ENCODE results near the gene MORN1.
"Not testable (repeated sequence)": the region's sequence is repeated elsewhere in the genome, so short reads cannot be mapped to it uniquely, and the experiment has no call there.

MORN1 gene

DNA sequence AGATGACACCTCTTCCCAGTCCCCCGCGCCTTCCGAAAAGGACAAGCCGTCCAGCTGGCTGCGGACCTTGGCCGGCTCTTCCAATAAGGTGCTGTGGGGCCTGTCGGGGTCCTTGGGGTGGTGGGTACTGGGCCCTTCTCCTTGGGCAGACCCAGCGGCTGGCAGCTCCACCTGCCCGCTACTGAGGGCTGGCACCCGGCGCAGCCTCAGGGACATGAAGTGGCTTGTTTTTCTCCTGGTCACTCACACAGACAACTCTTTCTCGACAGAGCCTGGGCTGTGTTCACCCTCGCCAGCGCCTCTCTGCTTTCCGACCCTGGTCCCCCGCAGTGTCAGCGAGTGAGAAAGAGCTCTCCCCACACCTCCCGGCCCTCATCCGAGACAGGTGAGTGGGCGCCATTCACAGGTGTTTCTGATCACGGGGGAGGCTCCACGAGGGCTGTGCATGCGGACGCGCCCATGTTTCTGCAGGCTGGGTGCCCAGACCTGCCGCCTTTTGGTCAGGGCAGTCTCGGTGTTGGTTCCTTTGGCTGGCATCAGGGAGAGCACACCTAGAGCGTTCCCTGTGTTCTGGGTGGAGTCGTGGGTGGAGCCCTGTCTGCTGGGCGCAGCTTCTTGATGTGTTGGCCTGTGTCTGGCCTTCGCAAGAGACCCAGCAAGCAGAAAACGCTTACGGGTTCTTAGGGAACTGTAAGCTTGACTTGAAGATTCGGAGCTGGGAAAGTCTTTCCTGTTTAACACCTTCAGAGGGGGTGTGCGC, 88.2 kb downstream of the MORN1 start:
- no peak for DNase-seq

DNA sequence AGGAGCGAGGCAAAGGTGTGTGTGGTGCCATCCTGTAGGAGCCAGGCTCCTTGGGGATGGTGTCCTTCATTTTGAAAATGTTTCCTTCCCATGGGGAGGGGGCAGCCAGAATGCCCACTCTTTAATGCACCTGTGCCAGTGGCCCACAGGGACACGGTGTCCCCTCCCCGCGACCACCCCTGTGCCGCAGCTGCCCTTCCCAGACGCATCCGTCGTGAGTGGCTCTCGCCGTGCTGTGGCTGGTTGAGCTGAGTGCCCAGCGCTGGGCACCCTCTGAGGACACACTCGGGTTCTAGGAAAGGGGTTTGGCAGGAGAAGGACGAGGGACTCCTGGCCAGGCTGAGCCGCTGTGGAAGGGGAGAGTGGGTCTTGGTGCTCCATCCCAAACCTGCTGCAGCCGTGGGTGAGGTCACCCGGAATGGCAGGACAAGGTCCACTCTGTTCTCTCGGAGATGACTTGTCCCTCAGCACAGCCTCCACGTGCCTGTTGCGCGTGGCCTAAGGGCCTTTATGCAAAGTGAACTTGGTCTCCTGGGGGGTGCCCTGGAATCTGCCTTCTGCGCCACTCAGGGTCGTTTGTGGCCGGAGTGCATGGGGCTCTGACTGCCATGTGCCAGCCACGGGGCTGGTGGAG, 88.9 kb downstream of the MORN1 start:
- DNase-seq: no peak

DNA sequence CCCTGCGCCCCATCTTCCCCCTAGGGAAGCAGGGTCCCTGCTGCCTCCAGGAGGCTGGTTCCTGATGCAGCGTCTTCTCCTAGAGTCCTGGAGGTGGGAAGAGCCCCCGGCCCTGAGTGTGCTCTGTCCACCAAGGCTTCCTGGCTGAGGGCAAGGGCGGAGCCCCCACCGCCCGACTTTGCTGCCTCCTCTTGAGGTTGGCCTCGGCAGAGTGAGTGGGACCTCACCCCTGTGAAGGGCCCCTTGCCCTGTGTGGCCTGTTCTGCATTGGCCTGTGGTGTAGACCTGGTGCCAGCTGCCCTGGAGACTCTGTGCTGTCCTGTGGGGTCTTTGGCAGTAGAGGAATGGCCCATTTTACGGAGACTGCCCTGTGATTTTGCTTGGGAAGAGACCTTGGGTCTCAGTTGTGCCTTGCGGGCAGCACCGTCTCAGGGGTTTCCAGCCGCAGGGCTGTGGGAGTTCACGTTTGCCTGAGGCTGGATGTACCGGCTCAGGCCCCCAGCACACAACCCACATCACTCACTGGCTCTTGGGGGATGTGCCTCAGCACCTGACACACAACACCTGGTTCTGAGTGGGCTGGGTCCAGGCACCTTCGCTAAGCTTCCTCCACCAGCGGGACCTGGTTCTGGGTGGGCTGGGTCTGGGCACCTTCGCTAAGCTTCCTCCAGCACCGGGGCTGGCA, 89.6 kb downstream of the MORN1 start:
- no peak for DNase-seq

DNA sequence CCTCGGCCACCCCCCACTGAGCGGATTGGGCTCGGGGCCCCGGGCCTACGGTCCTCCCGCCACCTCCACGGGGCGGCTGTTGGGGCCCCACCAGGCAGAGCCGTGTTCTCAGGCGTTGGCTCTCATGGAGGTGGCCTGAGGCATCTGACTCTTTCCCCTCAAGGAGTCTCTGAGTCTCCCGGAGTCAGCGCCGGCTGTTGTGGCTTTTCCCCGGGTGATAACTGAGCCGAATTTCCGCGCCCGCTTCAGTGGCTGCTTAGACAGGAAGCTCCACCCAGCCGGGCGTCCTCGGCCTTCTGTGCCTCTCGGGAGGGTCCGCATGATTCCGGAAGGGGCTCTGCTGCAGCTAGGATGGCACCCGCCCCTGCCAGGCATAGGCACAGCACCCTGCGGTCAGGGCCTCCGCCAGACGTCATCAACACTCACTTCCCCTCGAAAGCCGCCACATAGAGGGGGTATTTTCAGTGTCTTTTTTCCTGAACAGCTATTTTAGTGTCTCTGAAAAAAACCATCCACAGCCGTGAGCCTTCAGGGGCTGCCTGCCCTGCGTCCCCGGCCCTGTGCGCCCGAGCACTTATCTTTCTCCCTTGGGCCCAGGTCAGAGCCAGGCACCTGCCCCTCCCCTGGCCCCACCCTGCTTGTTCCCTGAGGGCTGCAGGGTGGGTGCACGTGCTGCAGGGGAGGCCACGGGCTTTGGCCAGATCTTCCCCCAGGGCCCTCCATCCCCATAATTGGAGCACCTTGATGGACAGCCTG, 90.3 kb downstream of the MORN1 start:
- no peak for DNase-seq

DNA sequence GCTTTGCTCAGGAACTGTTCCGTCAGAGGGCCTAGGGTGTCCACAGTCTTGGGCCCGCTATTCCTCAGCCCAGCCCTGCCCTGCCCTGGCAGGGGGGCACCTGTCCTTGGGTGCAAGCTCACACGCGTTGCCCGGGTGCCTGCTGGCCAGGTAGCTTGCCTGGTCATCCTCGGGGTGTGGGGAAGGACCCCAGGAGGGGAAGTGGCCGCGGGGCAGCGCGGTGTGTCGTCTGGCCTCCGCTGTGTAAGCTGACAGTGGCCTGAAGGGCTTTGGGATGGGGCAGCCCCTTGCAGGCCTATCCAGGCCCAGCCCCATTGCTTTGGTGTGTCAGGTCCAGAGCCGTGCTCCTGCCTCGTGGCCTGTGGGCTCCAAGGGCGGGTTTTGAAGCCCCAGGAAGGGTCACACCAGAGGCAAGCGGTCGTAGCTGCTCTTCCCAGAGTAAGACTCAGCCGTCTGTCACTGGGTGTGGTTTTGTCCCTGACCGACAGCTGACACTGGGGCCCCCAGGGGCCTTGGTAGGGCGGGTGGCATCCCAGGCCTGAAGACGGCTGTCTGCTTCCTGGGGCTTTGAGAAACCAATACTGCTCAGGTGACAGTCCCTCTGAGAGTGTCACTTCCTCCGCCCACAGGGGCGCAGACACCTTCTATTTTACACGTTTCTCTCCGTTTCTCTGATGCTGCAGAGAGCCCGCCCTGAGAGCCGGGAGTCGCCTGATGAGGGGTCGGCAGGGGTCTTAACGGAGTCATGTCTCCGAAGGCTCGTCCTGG, 91.2 kb downstream of the MORN1 start:
- DNase-seq: no peak

DNA sequence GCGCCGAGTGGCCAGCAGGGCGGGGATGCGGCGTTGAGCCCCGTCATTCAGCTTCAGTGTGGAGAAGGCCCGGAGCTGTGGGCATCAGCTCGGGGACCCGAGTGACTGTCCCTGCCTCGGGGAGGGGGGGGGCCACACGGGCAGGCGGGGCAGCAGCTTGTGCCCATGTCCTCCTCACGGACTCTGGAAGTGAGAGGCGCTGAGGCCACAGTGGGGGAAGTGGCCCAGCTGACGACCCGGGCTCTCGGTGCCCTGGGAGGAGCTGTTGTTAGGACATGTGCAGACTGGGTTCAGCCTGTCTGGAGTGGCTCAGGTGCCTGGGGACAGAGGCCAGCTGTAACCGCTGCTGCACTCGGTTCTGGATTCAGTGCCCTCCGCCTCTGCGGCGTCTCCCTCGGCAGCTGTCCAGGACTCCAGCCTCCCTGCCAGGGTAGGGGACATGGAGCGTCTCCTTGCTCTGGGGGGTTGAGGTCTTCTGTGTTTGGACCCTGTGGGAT, 92.2 kb downstream of the MORN1 start:
- DNase-seq: no peak

DNA sequence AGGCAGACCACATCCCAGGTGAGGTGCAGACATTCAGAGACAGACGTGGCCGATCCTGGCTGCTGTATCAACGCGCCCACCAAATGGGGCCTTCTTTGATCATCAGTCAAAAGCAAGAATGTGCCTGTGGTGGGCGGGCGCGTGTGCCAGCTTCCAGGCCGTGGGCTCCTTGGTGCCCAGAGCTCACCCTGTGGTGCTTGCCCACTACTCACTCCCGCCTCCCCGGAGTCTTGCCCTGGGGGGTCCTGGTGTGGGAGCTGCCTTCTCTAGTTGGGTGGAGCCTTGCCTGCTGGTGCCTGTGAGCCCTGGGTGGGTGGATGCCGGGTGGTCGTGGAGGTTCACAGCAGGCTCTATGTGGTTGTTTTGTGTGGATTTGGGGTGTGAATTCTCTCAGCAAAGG, 92.7 kb downstream of the MORN1 start:
- no peak for DNase-seq

DNA sequence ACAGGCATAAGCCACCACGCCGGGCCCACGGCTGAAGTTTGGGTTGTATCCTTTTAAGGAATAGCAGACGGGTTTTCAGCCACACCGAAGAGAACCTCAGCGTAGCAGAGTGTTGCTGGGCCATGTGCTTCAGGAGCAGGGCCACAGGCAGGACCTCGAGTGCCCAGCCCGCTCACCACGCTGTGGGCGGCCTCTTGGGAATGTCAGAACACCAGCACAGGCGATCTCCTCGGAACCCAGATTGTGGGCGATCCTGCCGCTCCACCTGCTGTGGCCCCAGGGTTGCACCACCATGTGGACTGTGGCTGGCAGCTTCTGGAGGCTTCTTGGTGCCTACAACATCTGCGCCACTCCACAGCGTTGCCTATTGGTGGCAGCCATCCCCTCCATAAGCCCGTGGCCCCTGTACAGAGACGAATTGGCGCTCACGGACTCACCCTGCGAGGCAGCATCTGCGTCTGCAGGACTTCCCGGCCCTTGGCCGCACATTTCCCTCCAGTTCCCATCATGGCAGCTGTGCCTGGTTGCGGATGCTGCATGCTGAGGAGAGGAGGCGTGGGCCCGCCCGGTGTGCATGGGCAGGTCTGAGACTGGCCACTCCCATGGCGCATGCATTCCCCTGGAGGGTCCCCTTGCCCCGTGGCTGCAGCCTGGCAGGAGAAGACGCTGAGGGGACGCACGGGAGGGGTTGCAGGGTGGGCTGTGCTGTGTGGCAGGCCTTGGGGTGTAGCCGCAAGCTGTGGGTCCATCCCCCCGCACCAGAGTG, 93.9 kb downstream of the MORN1 start:
- no peak for DNase-seq

DNA sequence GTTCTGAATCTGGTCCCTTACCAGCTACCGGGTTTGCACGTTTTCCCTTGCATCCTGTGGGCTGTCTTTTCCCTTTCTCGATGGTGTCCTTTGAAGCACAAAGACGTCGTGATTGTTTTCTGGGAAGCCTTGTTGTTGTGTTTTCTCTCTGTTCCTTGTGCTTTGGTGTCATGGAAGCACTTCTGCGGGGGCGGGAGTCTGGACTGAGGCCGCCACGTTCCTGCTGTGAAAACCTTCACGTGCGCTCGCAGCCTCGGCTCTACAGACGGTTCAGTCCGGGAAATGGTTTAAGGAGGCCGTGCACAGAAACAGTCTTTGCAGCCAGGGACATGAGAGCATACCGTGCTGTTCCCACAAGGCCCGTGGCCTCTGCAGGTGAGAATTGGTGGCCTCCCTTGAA, 94.7 kb downstream of the MORN1 start:
- DNase-seq: no peak

DNA sequence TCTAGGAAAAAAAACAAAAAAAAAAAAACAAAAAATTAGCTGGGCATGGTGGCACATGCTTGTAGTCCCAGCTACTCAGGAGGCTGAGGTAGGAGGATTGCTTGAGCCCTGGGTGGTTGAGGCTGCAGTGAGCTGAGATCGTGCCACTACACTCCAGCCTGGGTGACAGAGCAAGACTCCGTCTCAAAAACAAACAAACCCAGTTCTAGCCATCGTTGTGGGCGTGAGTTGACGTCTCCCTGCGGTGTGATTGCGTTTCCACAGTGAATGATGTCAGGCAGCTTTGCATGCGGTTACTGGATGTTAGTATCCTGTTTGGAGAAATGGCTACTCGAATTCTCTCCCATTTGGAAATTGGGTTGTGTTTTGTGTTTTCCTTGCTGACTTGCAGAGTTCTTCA, 95.1 kb downstream of the MORN1 start:
- DNase-seq: not testable (repeated sequence)

DNA sequence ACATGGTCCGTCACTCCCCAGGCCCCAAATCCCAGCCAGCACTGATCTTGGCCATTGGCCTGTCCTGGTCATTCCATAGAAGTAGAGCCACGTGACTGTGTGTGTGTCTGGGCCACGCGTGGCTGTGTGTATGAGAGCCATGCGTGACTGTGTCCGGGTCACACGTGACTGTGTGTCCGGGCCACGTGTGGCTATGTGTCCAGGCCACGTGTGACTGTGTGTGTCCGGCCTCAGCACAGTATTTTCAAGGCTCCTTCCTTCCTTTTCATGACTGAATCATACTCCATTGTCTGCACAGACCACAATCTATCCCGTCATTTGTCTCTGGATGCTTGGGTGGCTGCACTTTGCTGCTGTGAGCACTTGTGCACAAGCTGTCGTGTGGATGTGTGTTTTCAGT, 95.8 kb downstream of the MORN1 start:
- no peak for DNase-seq

DNA sequence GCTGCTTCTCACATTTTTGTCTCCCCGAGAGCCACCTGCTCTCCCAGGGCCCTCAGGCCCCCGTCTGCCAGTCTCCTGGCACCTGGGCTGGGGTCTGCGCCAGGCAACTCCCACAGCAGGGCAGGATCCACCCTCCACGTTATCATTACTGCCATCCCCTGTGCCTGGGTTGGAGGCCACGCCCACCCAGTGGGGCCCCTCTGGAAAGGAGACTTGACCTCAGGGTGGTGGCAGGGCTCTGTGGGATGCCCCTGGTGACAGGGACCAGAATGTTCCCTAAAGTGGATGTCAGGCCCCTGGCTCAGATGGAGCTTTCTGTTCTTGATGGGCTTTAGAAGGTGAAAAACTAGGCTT, 96.7 kb downstream of the MORN1 start:
- DNase-seq: no peak

DNA sequence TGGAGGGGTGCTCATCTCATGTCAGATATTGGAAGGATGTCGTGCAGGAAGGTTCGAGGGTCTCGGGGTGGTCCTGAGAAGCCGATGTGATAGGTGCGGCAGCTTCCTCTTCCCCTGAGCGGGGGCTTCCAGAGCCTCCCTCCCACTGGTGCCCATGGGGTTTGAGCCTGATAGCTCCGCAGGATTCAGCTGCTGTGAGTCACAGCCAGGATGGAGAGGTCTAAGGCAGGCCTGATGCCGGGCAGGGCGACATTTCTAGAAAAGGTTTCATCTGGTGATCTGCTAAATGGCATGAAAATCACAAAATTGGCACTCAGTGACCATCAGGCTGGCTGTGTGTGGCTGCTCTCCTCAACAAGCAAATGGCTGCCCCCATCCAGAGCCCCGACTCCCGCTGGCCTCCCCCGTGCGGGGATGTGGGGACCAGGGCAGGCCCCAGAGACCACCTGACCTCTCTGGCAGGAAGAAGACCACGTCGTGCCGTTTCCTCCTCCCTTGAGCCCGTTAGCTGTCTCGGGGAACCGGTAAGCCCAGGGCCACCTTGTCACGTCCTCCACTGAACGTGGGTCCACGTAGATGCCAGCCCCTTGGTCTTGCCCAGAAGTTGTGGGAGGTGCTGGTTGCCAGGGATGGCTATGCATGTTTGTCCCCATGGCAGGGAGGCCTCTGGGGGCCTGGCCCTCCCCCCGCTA, 97.2 kb downstream of the MORN1 start:
- no peak for DNase-seq

DNA sequence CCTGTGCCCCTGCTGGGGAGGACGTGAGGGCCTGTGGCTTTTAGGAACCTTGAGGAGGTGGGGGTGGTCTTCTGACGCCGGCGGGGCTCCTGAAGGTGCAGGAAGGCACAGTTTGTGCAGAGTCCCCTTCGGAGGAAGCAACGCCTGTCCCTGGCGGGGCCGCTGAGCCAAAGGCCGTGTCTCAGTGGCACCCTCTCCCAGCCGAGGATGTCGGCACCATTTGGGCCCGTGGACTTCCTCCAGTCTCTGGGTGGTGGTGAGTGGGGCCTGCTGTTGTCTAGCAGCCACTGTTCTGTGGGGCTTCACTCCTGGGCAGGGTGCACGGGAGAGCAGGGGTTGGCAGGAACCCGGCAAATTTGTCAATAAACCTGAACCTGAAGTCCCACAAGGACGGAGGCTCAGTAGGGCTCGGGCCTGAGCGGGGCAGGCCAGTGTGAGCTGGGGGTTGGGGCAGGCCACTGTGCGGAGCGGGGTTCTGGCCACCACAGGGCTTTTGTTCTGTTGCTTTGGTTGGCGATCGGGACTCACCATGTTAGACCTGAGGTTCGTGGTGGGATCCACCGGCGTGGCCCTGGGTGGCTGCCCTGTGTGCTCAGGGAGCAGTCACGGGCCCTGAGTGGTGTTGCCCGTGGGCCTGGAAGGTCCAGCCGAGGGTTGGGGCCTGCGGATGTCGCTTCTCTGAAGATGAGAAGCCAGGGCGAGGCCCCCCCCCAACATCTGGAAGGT, 98.5 kb downstream of the MORN1 start:
- DNase-seq: no peak

DNA sequence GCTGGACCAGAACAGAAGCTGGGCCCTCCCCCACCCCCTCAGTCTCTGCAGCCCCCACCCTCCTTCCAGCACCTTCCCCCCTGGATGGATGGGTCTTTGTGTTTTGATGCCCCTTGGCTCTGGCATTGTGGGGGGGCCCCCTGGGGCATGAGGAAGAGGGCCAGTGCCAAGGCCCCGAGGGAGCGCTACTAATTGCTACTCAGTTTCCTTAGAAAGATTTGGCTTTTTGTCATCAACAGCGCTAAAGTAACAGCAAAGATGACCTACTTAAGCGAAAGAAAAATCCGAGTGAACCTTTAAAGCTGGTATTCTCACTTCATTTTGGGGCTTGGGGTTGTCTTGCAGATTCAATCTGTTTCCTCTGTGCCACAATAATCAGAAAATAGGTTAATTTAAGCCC, 99.8 kb downstream of the MORN1 start:
- DNase-seq: no peak

DNA sequence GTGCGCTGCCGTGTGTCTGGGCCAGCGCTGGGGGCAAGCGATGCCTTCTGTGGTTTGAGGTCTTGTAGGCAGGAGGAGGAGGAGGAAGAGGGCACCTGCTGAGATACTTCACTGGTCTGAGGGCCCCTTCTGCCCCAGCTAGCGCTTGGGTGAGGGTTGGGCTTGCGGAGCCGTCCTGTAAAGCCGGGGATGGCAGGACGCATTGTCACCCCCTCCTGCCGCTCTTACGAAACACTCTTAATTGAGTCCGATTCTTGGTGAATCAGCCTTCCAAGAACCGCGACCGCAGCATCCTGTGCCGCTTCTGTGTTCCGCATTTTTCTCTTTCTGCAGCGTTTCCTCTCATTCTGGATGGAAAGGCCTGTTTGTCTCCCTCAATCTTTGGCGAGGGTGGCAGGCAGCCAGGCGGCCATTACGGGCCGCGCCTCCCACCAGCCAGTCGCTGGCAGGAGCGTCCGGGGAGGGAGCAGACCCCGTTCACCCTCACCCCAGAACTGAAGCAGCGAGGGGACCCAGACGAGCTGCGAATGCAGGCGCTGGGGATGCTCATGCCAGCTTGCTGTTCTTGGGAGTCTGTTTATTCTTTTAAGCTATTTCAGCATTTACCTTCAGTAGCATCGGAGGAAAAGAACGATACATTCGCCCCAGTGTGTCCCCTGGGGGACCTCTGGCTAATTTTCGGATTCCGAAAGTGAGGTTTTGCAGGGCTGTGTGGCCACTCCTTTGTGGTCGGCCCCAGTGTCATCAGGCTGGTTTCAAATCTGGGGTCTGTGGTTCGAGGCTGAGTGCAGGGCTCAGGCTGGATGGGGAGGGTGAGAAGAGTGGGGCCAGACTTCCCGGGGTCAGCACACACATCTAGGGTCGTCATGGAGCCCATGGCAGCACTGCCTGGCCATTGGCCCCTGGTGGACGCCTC, 100.5 kb downstream of the MORN1 start:
- no peak for DNase-seq

DNA sequence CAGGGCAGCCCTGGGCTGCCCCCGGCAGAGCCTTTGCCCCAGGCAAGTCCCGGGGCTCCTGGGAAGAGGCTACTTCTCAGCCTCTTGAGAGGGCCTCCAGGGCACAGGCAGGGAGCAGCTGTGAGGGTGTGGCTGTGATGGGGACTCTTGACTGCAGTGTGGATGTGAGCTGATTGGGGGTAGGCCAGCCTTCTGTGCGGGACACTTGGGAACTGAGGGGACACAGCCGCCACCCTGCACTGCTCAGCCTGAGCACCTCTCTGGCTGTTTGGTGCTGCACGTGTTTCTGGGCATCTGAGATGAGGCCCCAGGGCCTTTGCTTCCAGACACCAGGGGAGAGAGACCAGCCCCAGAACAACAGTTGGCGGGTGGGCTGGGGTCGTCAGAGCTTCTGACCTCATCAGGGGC, 101.2 kb downstream of the MORN1 start:
- no peak for DNase-seq

DNA sequence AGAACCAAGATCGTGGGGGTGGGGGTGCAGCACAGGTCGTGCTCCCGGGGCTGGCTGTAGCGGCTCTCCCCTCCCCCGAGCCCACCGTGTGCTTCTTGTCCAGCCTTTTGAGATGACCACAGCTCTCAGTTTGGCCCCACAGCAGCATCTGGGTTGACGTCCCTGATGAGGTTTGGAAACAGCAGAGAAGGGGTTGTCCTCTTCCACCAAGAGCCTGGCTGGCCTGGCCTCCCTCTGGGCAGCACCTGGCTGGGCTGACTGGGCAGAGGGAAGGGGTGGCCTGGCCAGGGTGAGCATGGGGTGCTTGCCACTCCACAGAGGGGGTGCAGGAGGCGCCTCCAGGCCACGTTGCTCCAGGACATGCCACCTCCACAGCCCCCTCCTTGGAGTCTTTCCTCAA, 101.7 kb downstream of the MORN1 start:
- no peak for DNase-seq

DNA sequence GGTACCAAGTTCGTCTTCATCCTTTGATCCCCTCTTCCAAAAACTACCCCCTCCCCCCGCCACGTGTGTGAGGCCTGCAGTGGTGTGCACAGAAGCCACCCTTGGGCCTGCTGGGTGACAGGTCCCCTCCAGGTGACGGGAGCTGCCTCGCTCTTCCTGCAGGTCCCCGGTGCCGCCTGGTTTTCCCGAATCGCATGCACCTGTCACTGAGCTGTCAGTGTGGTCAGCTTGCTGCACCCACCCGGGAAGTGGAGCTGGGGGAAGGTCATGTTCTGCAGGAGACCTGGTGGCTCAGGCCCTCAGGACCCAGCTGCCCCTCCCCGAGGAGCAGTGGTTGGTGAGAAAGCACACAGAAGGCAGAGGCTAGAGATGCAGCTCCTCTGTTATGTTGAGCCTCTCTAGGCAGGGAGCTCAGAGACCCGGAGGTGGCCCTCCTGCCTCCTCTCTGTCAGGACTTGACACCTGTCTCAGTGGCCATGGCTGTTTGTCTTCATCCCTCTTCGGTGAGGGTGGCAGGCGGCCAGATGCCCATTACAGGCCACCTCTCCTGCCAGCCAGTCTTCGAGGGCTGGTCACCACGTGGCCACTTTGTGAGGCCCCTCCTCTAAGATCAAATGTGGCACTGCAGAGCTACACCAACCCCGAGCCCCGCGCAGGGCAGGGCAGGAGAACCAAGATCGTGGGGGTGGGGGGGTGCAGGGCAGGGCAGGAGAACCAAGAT, 102.4 kb downstream of the MORN1 start:
- DNase-seq: no peak

All from cerebellar nuclear complex (tissue), 1 donor.